ENCODE measurements around the gene TBC1D4.

- no peak for TF ChIP-seq CTCF (IDR thresholded peaks at IDR 0.05)
- no peak for TF ChIP-seq ZFX (IDR thresholded peaks at IDR 0.05; ENCODE audit: borderline replicate concordance)
These were observed 21.3 kb downstream of the TBC1D4 start for GRCh38 chr13:75460644-75461043.

All from 22Rv1 (cell line).